NOMO-1 treated with DMSO at 0.1 percent for 48 hours (cell line): Measurements from ENCODE around the gene COL23A1.
A peak's percentile ranks its signal among the peaks of the same experiment; 100 is the strongest.

Source experiments
- DNase-seq: peaks from one replicate; lab custom pipeline; 2025; ENCODE audit not compliant: unreplicated experiment; lab: John Stamatoyannopoulos, UW

COL23A1 gene

DNA sequence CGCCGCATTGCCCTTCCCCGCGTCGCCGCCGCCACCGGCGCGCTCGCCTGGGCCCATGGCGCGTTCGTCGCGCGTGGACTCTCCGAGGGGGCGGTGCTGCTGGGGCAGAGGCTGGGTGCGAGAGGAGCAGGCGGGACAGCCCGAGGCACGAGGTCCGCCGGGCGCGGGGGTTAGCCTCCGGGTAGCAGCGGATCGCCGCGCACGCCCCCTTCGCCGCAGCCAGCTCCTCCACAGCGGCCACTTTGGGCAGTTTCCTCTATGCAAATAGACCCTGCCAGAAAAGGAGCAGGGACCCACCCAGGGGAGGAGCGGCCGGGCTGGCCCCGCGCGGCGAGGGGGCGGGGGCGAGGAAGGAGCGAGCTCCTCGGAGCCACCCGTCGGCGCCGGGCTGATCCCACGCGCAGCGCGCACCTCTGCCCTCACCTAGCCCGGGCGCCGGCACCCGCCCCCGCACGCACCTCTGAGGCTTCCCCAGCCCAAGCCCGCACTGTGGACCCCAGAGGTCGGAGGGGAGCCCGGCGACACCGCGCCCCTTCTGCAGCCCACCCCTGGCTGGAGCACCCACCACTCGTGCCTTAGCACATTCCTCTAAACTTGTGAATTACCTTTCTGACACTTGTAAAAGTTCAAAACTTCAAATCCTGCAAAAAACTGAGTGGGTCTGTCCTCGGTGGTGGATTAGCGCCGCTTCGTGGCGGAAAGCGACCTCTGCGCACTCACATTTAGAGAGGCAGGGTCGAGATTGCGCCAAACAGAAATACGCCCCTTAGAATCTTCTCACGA, at the start of gene COL23A1:
COL23A1 (minus strand) TSS at position 253 of the 783 bp plus-strand sequence.
- peak; percentile 76 for DNase-seq

- DNase-seq: peak; percentile 62
These were observed 47.3 kb upstream of the COL23A1 start for GRCh38 chr5:178637356-178638074.

GRCh38 chr5:178632285-178632684, 42.1 kb upstream of the COL23A1 start:
- no peak for DNase-seq

GRCh38 chr5:178630951-178631350, 40.8 kb upstream of the COL23A1 start:
- DNase-seq: no peak

- no peak for DNase-seq
These were observed 40.3 kb upstream of the COL23A1 start for GRCh38 chr5:178630475-178630930.

- DNase-seq: no peak
These were observed 37.0 kb upstream of the COL23A1 start for GRCh38 chr5:178627259-178627598.

- DNase-seq: peak; percentile 85
These were observed 36.5 kb upstream of the COL23A1 start, which contains the start of gene CLK4 for GRCh38 chr5:178626484-178627258. Gene CLK4, minus strand, starts transcription at chr5:178627050. Its CDS starts 3,634 bp downstream, at chr5:178623416.

GRCh38 chr5:178625679-178626483, 35.7 kb upstream of the COL23A1 start:
- peak; percentile 49 for DNase-seq

DNA sequence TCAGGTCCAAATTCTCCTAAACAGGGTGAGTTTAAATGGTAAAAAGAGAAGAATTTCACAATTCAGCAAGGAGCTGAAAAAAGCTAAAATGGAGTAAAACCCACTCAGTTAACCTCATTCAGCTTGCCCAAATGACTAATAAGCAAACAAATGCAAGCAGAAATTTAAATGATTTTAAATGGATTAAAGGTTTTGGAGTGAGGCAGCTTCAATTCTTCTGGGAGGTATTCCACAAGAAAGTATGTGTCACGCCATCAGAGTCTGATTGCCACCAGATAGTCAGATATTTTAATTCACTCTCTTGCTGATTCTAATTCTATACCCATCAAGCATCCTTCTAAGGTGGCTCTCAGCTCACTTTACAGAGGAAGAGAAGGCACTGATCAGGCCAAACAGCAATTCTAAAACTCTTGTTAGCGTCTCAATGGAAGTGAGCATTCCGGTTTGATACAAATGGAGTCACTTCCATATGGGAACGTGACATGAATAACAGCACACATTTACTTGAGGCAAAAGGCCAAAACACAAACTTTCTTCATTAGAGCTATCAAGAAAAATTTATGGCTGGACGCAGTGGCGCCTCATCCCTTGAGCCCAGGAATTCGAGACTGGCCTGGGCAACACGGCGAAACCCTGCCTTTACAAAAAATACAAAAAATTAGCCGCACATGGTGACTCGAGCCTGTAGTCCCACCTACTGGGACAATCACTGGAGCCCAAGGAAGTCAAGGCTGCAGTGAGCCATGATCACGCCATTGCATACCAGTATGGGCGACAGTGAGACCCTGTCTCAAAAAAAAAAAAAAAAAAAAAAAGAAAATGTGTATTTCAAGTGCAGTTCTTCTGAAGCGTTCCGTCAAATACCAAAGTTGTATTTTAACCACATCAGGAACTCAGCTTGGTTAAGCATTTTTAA, 34.7 kb upstream of the COL23A1 start:
- no peak for DNase-seq

DNA sequence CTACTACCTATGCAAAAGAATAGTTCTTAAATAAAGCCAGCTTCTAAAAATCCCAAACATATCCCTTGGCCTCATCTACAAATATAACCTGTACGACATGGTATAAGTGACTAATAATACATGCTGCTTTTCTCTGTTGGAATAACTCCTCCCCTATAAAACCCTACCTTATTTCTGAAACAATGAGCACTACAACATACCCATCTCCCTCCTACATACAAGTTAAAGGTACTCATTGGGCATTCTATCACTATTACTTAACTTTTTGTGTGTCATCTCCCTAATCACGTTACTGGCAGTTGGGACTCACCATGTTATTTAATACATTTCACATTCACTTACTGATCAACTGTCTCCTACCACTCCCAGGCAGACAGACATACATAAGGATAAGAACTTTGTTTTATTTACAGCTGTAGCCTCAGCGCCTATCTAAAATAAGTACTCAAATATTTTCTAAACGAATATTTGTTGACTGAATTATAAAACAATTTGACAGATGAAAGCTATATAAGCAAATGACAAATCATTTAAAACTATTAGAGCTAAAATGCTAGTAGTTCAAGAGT, 32.6 kb upstream of the COL23A1 start:
- no peak for DNase-seq

- DNase-seq: no peak
These were observed 29.2 kb upstream of the COL23A1 start for GRCh38 chr5:178619390-178619789.

DNA sequence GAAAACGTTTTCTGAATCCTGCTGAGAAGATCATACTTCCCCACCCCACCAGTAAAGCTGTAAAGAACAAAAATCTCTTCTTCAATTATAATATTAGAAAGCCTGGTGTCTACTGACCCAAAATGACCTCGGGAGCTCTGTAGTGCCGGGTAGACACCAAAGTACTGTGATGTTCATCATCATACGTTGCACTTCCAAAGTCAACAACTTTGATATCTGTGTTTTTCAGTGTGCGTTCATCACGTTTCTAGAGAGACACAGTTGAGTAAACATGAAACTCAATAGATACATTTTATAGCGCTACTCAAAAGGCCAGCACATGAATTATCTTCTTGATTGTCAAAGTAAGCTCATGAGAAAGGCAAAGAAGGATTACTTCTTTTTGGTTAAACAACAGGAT, 22.1 kb upstream of the COL23A1 start:
- no peak for DNase-seq

DNA sequence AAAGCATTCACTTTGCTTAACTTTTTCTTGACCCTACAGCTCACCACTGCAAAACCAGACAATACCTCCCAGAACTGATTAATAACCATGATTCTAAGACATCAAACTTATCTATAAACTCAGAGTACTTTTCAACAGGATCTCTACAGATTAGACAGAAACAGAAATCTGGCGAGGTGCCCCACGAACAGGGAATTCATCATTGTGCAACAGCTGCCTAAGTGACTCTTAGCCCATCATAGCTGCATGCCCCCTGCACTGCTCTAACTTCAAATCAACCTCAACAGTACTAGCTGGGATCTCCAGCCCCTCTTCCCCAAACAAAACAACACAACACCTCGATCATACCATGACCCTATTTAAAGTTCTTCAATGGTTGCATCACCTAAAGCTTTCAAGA, 16.1 kb upstream of the COL23A1 start:
- DNase-seq: no peak

DNA sequence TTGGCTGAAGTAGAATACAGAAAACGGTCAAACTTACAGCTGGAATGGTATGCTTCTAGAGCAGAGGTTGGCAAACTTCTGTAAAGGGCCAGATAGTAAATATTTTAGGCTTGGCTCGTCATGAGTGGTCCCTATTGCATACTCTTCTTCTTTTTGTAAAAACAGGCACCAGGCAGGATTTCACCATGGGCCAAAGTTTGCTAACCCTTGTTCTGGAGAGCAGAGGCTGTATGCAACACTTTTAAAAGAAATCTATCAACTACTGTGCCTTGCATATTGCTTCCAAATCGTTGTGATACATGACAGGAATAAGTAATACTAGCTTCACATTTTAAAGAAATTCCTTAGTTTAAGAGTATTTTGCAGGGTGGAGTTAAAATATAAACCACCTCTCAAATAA, 15.6 kb upstream of the COL23A1 start:
- DNase-seq: no peak

DNA sequence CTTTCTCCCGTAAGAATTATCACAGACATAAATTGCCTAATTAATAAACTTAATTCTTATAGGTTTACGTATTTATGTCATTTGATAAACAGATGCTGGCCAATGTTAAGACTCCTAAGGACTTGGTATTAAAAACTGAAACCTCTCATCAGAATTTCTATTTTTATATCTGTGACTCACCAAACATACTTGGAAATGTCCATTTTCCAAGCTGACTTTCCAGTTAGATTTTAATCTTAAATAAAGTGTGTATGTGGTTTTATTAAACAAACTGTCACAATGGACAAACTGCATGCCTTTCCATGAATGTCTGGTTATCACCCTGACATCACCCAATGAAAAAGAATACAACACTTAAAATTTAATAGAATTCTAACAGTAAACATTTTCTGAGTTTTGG, 12.6 kb upstream of the COL23A1 start:
- no peak for DNase-seq

GRCh38 chr5:178595750-178596149, 5.6 kb upstream of the COL23A1 start:
- no peak for DNase-seq

- DNase-seq: no peak
These were observed 5.0 kb upstream of the COL23A1 start for GRCh38 chr5:178595150-178595549.

- no peak for DNase-seq
These were observed 781 bp upstream of the COL23A1 start for GRCh38 chr5:178590924-178591423.
